ENCODE results near the gene MYO1H.
A peak's percentile ranks its signal among the peaks of the same experiment; 100 is the strongest.

Gene MYO1H

DNA sequence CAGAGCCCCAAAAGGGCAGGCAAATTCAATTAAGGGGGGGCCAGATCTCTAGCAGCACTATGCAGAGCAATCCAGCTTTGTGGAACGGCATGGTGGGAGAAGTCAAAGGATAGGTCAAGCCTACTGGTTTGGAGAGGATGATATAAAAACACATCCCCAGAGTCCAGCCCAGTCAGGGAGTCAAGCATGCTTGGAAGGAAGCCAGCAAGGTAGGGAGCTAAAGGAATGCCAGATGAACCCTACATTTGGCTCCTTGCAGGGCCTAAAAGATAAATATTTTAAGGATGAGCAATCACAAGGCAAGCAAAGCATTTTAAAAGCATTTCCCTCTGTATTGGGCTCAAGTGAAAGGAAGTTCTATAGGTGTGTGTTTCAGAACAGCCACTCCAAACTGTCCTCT lies 108.0 kb downstream of the MYO1H start:
- Histone ChIP-seq H3K36me3 (ENCODE audit: insufficient read depth, low read depth, low read length) (peaks cover 84% of the 10 kb centered on the region), H3K4me1 (ENCODE audit: insufficient read depth, low read length) (peaks cover 36% of the 10 kb centered on the region), H3K27ac (ENCODE audit: low read length) (no peak overlapping the region), H3K4me3 (ENCODE audit: low read length) (no peak overlapping the region), H3K9ac (ENCODE audit: low read depth, low read length) (no peak overlapping the region), H3K9me3 (ENCODE audit: insufficient read depth, low read depth, low read length) (no peaks in the 10 kb centered on the region), H3K27me3 (ENCODE audit: insufficient read depth, low read length) (no peaks in the 10 kb centered on the region)

DNA sequence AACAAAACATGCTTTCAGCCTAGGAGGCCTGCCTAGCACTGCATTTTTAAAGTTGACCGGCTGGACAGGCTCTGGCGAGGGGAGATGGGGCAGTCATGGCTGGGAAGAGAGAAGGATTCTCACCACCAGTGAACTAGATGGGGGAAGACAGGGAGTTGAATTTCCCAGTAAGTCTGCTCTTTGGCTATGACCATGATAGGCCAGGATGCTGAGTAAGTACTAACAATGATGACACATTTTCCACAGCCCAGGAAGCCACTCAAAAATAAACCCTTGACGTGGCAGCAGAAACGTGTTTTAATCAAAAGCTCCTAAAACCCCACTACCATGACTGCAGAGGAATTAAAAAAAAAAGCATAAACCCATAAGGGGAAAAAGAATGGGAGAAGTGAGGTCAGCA lies 110.4 kb downstream of the MYO1H start:
- H3K36me3 ChIP-seq (ENCODE audit: insufficient read depth, low read depth, low read length) = peaks cover 61% of the 10 kb centered on the region

DNA sequence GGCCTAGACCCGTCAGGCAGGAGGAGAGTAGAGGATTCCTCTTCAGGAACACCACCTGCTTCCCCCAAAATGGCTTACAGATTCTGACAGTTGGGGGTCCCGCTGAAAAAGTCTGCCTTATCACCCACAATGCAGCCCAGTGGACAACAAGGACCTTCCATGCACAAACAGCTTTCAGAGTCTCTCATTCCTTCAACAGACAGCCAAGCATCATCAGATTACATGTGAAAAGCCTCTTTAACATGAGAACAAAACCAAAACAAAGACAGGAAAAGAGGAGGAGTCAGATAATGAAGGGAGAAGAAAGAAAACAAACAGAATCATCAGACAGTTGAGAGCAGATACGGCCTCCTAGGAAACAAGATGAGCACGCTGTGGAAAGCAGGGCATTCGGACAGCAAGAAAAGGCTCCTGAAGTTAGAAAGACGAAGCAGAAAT lies 111.1 kb downstream of the MYO1H start:
- Histone ChIP-seq H3K36me3 (ENCODE audit: insufficient read depth, low read depth, low read length) (peaks cover 54% of the 10 kb centered on the region), H3K27me3 (ENCODE audit: insufficient read depth, low read length) (no peaks in the 10 kb centered on the region), H3K4me3 (ENCODE audit: low read length) (peak overlapping the region; percentile 52), H3K4me1 (ENCODE audit: insufficient read depth, low read length) (peaks cover 66% of the 10 kb centered on the region), H3K9me3 (ENCODE audit: insufficient read depth, low read depth, low read length) (no peaks in the 10 kb centered on the region), H3K9ac (ENCODE audit: low read depth, low read length) (peak overlapping the region; percentile 87), H3K27ac (ENCODE audit: low read length) (peak overlapping the region; percentile 96)

More for the DNA sequence above, 110.4 kb downstream of the MYO1H start:
- Histone ChIP-seq H3K4me1 (ENCODE audit: insufficient read depth, low read length) (peaks cover 60% of the 10 kb centered on the region), H3K4me3 (ENCODE audit: low read length) (peak overlapping the region; percentile 52), H3K9ac (ENCODE audit: low read depth, low read length) (peak overlapping the region; percentile 87), H3K27me3 (ENCODE audit: insufficient read depth, low read length) (no peaks in the 10 kb centered on the region), H3K9me3 (ENCODE audit: insufficient read depth, low read depth, low read length) (no peaks in the 10 kb centered on the region), H3K27ac (ENCODE audit: low read length) (peak overlapping the region; percentile 96)

DNA sequence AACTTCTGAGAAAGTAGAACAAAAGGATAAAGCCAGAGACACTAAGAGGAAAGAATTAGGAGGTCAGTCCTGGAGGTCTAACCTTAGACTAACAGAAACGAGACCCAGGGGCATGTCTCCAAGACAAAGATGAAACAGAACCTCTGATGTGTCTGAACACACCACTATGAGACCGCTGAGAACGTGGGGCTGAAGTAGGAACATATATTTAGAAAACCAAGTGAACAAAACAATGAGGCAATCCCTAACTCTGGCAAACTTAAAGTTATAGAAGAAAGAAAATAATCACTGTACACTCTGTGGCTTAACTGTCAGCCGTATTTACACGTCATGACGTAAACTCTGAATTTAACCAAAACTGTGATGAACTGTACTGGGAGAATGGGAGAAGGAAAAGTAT lies 111.5 kb downstream of the MYO1H start:
- peaks cover 71% of the 10 kb centered on the region for H3K4me1 ChIP-seq (ENCODE audit: insufficient read depth, low read length)
- H3K9ac ChIP-seq (ENCODE audit: low read depth, low read length) = peak overlapping the region; percentile 73; the same call in 1 of the 2 replicates
- H3K27ac ChIP-seq (ENCODE audit: low read length) = peak overlapping the region; percentile 96

DNA sequence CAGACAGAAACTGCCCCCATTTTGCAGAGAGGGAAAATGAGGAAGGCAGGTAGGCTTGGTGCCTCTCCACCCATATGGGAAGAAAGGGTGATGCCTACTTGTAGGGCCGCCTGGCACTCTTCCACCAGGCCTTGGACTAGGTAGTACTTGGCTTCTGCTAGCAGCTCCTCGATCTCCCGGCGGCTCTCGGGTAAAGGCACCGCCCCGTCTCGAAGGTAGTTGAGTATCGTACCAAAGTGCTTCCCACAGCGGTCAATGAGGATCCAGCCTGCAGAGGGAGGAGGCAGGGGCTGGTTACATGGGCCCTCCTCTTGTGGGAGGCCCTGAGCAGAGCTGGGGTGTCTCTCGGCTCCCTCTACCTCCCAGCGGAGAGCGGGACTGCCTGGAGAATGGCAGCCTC lies 112.8 kb downstream of the MYO1H start:
- Histone ChIP-seq H3K27ac (ENCODE audit: low read length) (peak overlapping the region; percentile 96), H3K27me3 (ENCODE audit: insufficient read depth, low read length) (no peaks in the 10 kb centered on the region), H3K36me3 (ENCODE audit: insufficient read depth, low read depth, low read length) (peaks cover 46% of the 10 kb centered on the region), H3K4me3 (ENCODE audit: low read length) (no peak overlapping the region), H3K9me3 (ENCODE audit: insufficient read depth, low read depth, low read length) (no peaks in the 10 kb centered on the region), H3K4me1 (ENCODE audit: insufficient read depth, low read length) (peaks cover 73% of the 10 kb centered on the region), H3K9ac (ENCODE audit: low read depth, low read length) (peak overlapping the region; percentile 73; the same call in 1 of the 2 replicates)

More for the DNA sequence above, 111.5 kb downstream of the MYO1H start:
- Histone ChIP-seq H3K36me3 (ENCODE audit: insufficient read depth, low read depth, low read length) (peaks cover 49% of the 10 kb centered on the region), H3K4me3 (ENCODE audit: low read length) (peak overlapping the region; percentile 44), H3K9me3 (ENCODE audit: insufficient read depth, low read depth, low read length) (no peaks in the 10 kb centered on the region), H3K27me3 (ENCODE audit: insufficient read depth, low read length) (no peaks in the 10 kb centered on the region)

DNA sequence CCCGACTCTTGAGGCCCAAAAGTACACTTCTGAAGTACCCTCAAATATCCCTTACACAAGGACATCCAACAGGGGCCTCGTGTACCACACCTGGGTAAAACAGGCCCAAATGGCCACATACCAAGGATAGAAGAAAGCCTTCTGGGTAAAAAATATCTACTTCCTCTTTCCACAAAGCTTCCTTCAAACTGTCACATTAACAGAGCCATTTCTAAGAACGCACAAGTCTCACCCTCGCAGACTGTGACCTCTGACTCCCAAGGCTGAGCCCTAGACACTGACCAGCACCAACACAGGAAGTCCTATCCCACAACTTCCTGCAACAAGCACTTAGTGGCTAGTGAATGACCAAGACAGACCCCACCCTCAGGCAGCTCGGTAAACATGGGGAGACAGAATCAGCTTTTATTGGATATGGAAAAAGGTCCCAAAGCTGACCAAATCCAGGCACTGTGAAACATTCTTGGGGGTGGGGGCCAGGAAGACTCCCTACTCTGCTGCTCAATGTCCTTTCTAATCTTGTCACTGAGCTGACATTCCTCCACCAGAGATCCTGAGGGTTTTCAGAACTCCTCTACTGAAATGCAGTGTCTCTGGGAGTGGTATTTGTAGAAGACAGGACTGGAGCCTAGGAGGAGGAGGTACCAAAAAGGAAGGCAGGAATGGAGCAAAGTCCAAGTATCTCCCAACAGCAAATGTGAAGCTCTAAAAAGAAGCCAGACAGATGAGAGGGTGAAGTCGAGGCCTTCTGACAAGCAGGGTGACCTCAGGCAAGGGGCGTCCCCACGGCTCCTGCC lies 113.5 kb downstream of the MYO1H start:
- Histone ChIP-seq H3K27me3 (ENCODE audit: insufficient read depth, low read length) (no peaks in the 10 kb centered on the region), H3K4me3 (ENCODE audit: low read length) (peak overlapping the region; percentile 26; the same call in 1 of the 2 replicates), H3K27ac (ENCODE audit: low read length) (peak overlapping the region; percentile 78), H3K4me1 (ENCODE audit: insufficient read depth, low read length) (peaks cover 73% of the 10 kb centered on the region), H3K36me3 (ENCODE audit: insufficient read depth, low read depth, low read length) (peaks cover 46% of the 10 kb centered on the region), H3K9ac (ENCODE audit: low read depth, low read length) (peak overlapping the region; percentile 75), H3K9me3 (ENCODE audit: insufficient read depth, low read depth, low read length) (no peaks in the 10 kb centered on the region)

DNA sequence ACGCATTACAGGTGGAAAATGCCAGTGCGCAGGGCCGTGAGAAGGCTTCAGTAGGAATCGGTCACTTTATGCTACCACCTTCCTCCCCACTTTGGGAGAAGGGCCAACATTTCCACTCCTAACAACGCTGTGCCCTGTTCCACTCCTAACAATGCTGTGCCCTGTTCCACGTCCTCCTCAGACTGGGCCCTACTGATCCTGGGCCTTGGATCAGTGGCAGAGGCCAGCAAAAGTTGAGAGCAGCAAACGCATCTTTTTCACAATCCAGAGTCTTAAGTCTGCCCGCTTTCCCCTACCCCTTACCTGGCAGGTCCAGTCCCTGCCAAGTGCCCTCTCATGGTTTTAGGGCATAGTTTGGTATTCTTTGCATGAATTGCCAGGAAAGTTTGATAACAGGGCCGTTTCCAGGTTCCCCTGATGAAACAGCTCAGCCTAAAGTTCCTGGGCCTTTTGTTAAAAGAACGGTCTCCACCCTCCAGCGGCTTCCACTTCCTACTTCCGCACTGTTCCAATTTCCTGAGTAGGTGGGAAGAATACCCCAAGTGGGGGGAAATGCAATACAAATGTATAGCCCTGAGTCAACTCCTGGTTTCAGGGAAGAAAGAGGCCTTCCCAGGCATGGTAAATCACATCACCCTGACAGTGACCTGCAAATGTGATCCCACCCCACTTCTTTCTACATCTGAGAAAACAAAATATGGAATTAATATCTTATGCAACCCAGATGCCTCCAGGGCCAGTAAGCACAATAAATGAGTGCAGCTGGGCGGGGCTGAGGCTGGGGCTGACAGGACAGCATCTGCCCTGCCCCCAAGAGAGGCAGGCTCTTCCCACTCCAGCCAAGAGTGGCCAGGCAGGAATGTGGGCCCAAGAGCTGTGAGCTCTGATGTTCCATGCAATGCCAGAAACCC lies 114.4 kb downstream of the MYO1H start:
- H3K9me3 ChIP-seq (ENCODE audit: insufficient read depth, low read depth, low read length) = no peaks in the 10 kb centered on the region
- H3K9ac ChIP-seq (ENCODE audit: low read depth, low read length) = peak overlapping the region; percentile 75
- H3K27me3 ChIP-seq (ENCODE audit: insufficient read depth, low read length) = no peaks in the 10 kb centered on the region
- peak overlapping the region; percentile 78 for H3K27ac ChIP-seq (ENCODE audit: low read length)
- H3K4me3 ChIP-seq (ENCODE audit: low read length) = peak overlapping the region; percentile 40
- H3K4me1 ChIP-seq (ENCODE audit: insufficient read depth, low read length) = peaks cover 71% of the 10 kb centered on the region
- peaks cover 46% of the 10 kb centered on the region for H3K36me3 ChIP-seq (ENCODE audit: insufficient read depth, low read depth, low read length)

DNA sequence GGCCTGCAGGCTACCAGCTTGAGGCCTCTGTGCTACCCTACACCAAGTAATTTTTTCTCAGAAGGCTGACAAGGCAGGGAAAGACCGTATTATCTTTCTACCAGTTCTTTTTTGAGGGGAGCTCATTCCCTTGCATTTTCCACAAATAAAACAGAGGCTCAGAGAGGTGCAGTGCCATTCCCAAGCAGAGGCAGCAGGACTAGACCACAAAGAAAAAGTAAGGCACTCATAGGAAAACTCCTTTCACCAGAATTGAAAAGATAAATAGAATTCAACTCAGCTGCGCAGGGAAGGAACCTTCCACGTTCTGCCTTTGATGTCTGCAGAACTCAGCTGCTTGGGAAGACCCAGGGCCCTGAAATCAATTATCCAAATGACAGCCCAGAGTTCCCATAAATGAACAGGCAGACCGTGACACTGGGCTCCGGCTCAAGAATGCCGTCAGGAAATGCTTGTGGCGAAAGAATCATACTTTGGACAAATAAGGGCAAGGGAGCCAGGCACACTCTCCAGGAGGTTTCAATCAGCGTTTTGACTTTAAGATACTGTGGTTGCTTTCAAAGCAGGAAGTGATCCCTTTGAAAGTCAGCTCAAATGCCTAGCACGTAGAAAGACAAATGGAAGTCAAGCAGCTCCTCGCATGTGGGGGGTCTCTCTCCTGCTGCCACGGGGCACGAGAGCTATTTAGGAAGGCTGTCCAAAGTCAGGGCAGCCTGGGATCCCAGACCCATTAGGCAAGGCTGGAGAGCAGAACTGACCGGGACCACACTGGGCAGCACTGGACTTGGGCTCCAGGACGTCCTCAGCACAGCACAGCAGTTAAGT lies 115.4 kb downstream of the MYO1H start:
- H3K36me3 ChIP-seq (ENCODE audit: insufficient read depth, low read depth, low read length) = peaks cover 47% of the 10 kb centered on the region
- peaks cover 64% of the 10 kb centered on the region for H3K4me1 ChIP-seq (ENCODE audit: insufficient read depth, low read length)
- peak overlapping the region; percentile 78 for H3K27ac ChIP-seq (ENCODE audit: low read length)
- H3K27me3 ChIP-seq (ENCODE audit: insufficient read depth, low read length) = no peaks in the 10 kb centered on the region
- peak overlapping the region; percentile 40; the same call in 1 of the 2 replicates for H3K4me3 ChIP-seq (ENCODE audit: low read length)
- H3K9ac ChIP-seq (ENCODE audit: low read depth, low read length) = peak overlapping the region; percentile 75
- no peaks in the 10 kb centered on the region for H3K9me3 ChIP-seq (ENCODE audit: insufficient read depth, low read depth, low read length)

DNA sequence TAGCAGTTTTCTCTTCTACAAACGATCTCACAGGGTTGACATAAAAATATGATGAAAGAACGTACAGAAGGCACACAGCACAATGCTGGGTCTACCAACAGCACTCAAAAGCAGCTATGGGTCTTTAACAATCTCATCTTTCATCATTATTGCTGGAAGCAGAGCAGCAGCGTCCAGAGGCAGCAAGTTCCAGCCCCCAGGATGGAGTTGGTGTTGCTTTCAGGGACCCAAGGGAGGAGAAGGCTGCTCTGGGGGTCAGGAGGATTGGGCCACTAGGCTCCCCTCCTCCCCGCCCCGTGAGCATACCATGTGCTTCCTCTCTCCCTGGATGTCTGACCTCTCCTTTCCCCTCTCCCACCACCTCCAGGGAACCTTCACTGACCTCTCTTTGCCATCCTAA lies 116.1 kb downstream of the MYO1H start:
- peaks cover 60% of the 10 kb centered on the region for H3K4me1 ChIP-seq (ENCODE audit: insufficient read depth, low read length)
- H3K36me3 ChIP-seq (ENCODE audit: insufficient read depth, low read depth, low read length) = peaks cover 51% of the 10 kb centered on the region
- peak overlapping the region; percentile 75; the same call in 1 of the 2 replicates for H3K9ac ChIP-seq (ENCODE audit: low read depth, low read length)
- H3K27ac ChIP-seq (ENCODE audit: low read length) = peak overlapping the region; percentile 45
- no peaks in the 10 kb centered on the region for H3K9me3 ChIP-seq (ENCODE audit: insufficient read depth, low read depth, low read length)
- no peaks in the 10 kb centered on the region for H3K27me3 ChIP-seq (ENCODE audit: insufficient read depth, low read length)
- peak overlapping the region; percentile 40; the same call in 1 of the 2 replicates for H3K4me3 ChIP-seq (ENCODE audit: low read length)

DNA sequence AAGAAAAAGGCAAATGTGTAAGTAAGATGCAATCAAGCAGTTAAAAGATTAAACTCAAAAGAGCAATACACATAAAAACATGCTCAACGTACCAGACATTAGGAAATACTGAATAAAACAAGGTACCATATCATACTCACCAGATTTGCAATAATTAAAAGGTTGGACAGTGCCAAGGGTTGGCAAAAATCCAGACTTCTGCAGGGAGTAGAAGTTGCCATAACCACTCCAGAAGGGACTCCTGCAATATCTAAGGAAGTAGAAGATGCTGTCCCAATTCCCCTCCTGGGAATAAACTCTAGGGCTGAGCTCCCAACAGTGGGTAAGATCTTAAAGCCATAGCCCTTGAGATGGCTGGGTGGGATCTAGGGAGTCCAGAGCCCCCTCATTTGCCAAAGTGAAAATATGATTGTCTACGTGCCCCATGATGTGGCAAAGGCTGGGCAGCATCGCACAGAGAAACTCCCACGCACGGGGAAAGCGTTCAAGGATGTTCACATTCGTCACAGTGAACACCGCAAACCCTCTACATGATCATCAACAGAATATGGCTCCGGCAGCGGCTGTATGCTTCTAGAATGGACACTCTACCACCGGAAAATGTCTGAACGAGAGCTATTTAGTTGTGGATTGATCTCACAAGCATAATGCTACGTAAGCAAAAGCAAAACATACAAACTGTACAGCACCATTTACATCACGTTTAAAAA lies 117.1 kb downstream of the MYO1H start:
- H3K4me1 ChIP-seq (ENCODE audit: insufficient read depth, low read length) = peaks cover 51% of the 10 kb centered on the region
- H3K27me3 ChIP-seq (ENCODE audit: insufficient read depth, low read length) = no peaks in the 10 kb centered on the region
- H3K9me3 ChIP-seq (ENCODE audit: insufficient read depth, low read depth, low read length) = no peaks in the 10 kb centered on the region
- H3K36me3 ChIP-seq (ENCODE audit: insufficient read depth, low read depth, low read length) = peaks cover 57% of the 10 kb centered on the region
- no peak overlapping the region for H3K9ac ChIP-seq (ENCODE audit: low read depth, low read length)
- H3K4me3 ChIP-seq (ENCODE audit: low read length) = no peak overlapping the region
- no peak overlapping the region for H3K27ac ChIP-seq (ENCODE audit: low read length)
